Stimulated activated CD4-positive, alpha-beta T cell treated with anti-CD3 and anti-CD28 coated beads, Interleukin-1b, Interleukin-23, amount 100 ng/mL, for 4 hours (primary cell): ENCODE data around the gene FAM162A.
"Not testable (repeated sequence)": the region's sequence is repeated elsewhere in the genome, so short reads cannot be mapped to it uniquely, and the experiment has no call there.

Experiments used
- DNase-seq, 2 donors: peaks; one replicate each; pipeline ENCODE4 v3.0.0-alpha.2; 2020; ENCODE audit warnings: low read depth in 2 of 2

FAM162A gene, protein sequence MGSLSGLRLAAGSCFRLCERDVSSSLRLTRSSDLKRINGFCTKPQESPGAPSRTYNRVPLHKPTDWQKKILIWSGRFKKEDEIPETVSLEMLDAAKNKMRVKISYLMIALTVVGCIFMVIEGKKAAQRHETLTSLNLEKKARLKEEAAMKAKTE

DNA sequence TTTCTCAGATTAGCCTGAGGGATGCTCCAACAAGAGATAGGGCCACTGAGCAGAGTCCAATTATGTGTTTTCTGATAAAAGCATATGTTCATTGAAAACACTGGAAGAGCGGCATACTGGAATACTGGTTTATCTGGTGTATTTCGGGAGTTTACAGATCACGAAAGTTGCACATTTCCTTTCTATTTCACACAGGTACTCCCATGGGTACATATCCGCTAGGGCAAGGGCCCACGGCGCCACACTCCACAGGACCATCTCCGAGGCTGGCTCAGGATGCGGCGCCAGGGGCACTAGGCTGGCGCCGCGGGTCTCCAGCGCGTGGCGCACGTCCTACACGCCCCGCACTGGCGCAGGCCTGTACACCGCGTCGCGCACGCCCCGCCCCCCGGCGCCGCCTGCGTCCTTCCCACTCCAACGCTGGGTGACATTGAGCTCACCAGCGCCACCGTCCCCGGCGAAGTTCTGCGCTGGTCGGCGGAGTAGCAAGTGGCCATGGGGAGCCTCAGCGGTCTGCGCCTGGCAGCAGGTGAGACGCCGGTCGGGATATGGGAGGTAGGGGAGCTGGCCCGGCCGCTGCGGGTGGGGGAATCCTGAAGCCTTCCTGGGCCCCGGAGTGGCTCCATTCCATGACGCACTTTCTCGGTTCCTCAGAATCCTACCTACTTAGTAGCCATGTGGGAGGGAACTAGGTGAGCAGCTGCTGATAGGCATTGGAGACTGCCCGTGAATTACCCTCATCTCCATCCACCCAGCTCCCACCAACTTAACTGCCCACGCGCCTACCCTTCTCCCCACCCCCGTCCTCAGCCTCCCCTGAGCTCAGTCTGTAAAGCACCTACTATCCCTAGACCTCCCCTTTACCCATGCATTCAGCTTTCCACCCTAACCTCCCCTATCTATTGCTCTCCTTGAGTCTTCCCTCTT is at the start of gene FAM162A:
TSS of gene FAM162A (plus strand) at position 412 of the 927 bp plus-strand sequence. CDS start at position 496, 84 bp downstream.
- DNase-seq = peak; percentile 86 to 91

DNA sequence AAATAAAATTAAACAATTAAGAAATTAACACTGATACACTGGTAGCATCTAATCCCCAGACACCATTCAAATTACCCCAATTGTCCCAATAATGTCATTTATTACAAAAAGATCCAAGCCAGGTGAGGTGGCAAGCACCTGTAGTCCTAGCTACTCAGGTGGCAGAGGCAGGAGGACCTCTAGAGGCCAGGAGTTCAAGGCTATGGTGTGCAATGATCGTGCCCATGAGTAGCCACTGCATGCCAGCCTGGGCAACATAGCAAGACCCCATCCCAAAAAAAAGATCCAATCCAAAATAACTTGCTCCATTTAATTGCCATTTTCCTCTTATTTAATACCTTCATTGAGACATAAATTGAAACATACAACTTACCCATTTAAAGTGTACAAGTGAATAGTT is 41.2 kb upstream of the FAM162A start:
- DNase-seq = no peak

DNA sequence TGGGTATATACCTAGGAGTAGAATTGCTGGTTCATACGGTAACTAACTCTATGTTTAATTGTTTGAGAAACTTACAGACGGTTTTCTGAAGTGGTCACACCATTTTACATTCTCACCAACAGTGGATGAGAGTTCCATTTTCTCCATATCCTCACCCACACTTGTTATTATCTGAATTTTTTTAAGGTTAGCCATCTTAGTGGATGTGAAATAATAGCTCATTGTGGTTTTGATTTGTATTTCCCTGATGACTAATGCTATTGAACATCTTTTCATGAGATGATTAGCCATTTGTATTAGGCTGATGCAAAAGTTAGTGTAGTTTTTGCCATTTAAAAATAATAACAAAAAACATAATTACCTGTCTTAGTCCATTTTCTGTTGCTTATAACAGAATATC is 40.3 kb upstream of the FAM162A start:
- no peak for DNase-seq

DNA sequence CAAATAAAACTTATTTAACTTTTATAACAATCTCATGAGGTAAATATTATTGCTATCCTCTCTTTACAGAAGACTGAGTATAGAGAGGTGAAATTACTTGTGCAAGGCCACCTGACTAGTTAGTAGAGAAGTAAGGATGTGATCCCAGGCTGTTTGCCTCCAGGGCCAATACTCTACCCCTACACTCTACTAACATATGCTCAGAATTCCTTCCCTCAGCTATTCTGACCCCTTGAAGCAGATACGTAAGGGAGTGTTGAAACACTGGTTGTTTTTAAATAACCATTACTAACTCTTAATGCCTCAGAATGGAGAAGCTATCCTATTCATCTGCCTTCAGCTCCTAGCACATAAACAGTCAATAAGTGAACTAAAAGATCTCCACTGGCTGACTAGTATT is 34.8 kb upstream of the FAM162A start:
- DNase-seq = no peak

DNA sequence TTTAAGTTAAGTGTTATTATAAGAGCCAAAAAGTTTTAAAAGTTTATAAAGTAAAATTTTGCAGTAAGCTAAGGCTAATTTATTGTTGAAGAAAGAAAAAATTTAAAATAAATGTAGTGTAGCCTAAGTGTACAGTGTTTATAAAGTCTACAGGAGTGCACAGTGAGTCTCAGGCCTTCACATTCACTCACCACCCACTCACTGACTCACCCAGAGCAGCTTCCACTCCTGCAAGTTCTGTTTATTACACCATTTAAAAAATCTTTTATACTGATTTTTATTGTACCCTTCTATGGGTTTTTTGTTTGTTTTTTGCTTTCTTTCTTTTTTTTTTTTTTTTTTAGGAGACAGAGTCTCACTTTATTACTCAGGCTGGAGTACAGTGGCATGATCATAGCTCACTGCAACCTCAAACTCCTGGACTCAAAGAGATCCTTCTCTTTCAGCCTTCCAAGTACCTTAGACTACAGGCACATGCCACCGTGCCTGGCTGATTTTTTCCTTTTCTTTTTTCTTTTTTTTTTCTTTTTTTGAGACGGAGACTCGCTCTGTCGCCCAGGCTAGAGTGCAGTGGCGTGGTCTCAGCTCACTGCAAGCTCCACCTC is 33.1 kb upstream of the FAM162A start:
- no peak for DNase-seq

DNA sequence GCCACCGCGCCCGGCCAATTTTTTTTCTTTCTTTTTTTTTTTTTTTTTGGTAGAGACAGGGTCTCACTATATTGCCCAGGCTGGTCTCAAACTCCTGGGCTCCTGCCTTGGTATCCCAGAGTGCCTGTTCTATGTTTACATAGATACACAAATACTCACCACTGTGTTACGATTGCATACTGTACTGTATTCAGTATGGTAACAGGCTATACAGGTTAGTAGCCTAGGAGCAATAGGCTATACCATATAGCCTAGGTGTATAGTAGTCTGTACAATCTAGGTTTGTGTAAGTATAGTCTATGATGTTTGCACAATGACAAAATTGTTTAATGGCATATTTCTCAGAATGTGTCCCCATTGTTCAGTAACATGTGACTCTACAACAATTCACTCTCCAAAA is 32.4 kb upstream of the FAM162A start:
- DNase-seq = no peak

DNA sequence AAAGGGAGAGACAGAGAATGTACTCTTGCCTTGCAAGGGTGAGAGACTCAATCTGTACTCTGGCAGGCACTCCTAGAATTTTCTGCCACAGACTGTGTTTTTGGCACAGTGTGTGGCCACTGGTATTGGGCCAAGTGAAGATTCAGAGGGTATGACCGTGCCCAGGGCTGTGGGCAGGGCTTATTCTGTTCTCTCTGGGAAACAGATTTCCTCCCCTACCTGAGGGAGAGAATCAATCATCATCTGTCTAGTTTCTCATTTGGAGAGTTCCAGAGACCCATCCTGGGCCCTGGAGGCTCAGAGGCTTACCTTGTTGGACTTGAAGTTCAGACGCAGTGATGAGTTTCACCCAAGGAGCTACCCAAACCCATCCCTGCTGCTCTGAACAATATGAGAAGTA is 30.8 kb upstream of the FAM162A start:
- DNase-seq = no peak

DNA sequence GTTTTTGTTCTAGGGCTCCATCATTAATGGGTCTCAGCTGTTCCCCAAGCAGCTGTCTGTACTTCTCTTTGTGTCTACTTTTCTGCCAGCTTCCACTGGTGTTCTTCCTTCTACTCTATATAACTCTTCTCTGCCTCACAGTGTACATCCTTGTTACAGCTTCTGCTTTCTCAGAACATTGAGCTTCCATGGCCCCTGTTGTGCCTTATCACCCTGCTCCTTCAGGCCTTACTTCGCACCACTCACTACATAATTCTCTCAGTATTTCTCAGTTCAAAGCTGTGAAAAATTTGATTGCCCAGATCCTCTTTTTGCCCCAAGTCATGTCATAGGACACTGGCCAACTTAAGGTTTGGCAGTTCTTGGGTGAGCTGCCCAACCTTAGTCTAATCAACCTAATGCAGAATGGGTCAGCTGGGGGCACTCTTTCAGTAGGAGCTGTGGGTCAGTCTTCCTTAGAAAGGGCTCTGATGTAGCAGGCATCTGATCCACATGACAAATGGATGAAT is 30.0 kb upstream of the FAM162A start:
- DNase-seq = no peak

DNA sequence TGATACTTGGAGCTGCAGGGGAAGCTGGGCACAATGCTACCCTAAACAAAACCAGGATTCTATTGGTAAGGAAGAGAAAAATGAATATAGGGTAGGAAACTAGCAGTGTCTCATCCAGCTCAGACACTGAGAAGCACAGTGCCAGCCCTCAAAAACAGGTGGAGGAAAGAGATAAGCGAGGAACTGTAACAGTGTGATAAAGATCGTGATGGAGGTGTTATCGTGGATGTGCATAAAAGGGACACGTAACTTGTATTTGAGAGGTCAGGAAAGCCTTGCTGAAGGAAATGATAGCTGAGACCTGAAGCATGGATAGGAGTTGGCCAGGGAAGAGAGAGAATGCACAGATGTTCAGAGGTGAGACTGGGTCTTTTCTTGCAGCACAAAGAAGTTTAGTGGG is 28.4 kb upstream of the FAM162A start:
- no peak for DNase-seq

DNA sequence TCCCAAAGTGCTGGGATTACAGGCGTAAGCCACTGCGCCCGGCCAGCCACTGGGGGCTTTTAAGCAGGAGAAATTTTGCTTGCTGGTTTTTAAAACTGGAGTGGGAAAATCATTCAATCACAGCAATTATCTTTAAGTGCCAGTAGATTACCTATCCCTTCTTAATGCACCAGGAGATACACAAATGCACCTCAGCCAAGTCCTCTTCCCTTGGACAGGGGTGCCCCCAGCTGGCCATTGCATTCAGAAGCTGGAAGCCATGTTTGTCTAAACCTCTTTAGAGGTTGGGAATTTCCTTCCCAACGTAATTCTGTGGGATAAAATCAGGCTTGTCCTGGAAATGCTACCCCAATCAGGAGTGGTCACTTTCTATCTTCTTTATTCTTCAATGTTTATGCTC is 27.6 kb upstream of the FAM162A start:
- no peak for DNase-seq

DNA sequence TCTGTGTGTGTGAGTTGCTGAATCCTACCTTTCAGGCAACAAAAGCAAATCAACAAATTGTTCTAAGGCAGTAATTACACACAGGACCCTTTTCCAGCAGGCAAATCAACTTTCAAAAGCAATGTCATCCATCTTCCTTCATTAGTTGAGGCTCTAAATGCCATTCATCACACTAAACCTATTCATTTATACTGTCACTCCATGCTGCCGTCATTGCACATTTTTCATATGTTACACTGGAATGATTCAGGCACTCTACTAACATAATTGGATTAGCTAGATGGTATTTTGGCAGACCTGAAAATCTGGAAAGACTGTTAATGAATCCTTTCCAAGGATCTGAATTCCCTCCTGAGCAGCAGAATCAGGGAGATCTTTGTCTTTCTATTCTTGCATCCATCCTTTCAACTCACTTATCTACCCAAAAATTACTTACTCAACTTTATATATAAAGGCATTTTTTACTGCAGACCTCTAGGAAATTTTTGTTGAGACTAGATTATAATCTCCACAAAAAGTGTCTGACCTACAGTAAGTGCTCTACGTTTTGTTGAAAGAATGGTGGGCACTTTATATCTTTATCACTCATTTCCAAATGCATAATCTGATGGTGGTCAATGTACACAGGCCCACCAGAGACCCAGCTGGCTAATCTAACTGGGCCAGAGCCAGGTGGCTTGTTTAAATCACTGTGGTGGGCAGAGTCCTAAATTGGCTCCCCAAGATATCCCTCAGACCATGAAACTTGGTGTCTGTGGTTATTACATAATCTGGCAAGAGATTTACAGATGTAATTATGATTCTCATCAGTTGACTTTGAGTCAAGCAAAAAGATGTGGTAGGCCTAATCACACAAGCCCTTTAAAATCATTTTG is 25.9 kb upstream of the FAM162A start:
- DNase-seq = no peak

DNA sequence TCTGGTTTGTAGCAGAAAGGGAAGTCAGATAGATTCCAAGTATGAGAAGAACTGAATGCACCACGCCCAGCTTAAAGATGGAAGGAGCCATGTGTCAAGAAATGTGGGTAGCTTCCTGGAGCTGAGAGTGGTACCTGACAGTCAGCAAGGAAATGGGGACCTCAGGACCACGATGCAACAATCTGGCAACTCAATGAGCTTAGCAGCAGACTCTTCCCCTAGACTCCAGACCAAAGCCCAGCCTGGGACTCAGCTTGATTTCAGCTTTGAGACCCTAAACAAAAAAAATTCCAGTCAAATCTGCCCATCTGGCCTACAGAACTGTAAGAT is 25.3 kb upstream of the FAM162A start:
- DNase-seq = no peak

DNA sequence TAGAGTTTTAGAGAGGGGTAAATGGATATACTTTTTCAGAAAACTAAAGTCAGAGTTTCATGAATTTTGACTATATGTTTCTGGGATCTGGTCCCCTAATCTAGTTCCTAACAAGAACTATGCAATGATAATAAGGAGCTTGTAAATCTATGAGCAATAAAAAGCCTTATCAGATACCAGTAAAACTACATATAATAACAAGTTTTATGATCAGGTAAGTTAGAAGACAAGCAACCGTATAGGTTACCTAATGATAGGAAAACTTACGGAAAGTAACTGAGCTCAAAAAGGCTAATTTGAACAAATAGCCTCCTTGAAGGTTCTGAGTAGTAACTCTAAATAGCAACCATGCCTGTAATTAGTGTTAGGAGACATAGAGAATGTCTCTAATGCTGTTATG is 22.0 kb upstream of the FAM162A start:
- no peak for DNase-seq

DNA sequence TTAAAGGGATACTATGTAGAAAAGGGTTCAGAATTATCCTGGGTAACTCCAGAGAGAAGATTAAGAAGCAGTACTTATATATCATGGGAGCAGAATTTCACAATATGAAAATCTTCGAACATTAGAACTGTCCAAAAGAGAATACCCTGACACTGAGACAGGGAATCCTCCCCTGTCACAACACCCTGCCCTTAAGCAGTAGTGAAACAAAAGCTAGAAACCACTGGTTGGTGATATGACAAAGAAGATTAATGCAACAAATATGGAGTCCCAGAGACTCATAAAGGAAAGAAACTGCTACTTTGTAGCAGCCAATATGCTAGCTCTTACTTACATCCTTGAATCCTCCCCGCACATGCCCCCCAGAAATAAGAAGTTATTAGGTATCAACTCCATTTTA is 19.5 kb upstream of the FAM162A start:
- no peak for DNase-seq

DNA sequence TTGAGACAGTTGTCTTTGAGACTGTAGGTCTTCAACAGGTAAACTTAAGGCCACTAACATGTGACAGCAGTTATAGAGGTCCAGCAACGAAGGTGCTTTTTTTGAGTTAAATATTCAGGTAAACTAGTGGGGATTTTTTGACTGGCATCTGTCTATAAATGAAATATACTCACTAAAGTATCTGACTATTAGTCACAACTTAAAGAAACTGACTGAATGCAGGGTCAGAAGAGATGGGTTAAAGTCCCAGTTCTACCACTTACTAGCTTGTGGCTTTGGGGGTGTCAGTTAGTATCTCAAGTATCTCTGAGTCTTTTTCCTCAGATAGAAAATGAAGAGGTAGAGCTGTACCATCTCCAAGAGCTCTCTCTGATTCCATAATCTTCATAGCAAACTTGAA is 18.9 kb upstream of the FAM162A start:
- no peak for DNase-seq

DNA sequence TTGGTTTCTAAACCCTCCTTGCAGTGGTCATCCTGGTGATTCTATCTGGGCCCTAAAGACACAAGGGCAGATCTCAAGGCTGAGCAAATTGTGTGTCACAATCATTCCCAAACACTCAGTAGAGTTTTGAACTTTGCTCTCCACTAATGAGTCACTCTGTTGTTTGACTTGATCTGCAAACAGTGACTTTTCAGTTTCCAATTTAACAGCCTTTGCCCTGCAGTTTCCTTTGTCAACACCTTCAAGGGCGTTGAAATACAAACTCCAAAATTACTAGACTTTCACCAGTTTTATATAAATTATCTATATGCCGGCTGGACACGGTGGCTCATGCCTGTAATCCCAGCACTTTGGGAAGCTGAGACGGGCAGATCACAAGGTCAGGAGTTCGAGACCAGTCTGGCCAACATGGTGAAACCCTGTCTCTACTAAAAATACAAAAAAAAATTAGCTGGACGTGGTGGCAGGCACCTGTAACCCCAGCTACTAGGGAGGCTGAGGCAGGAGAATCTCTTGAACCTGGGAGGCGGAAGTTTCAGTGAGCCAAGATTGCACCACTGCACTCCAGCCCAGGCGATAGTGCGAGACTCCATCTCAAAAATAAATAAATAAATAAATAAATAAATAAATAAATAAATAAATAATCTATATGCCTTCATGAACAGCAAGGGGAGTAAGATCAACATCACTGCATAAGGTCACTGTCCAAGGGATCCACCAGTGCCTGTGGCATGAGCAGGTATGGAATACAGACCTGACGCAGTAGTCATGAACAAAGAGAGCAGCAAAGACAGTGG is 18.2 kb upstream of the FAM162A start:
- DNase-seq = not testable (repeated sequence)

DNA sequence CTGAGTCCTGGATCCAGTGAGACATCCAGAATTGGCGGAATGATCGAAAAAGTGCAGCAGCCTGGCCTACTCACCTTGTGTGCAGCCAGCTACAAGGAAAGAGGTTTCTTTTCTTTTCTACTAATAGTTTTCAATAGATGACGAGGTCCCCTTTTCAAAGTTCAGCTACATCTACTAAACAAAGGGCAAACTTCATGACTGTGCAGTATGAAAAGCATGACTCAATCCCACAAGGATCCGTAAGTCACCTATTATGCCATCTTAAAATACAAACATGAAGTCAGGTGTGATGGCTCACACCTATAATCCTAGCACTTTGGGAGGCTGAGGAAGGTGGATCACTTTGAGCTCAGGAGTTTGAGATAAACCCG is 17.6 kb upstream of the FAM162A start:
- DNase-seq = no peak

DNA sequence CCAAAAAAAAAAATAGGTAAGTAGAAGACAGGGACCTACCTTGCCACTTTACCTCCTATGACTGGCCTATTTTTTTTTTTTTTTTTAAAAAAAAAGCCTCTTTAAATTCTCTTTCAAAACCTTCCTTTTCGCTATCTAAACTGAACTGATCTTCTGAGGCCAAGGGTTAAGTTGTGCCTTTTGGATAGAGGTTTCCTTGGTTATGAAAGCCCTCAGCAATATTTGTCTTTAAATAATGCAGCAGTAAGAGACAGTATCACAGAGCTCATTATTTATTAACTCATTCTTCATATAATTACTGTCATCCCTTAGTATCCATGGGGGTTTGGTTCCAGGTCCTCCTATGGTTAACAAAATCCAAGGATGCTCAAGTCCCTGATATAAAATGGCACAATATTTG is 9.9 kb upstream of the FAM162A start:
- no peak for DNase-seq

DNA sequence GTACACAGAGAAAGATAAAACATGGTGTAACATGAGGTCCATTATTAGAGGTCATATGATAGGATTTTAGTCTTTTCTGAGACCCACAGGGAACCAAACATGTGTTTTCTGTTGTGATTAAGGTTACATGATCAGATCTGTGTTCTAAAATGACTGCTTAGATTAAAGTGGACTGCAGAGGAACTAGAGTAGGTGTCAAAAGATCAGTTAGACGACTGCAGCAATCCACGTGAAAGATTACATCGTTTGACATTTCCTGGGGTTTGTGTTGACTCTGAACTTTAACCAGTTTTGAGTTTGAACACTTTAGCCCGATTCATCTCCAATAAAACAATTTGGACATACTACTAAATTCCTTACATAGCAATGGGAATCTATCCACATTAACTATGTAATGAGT is 6.0 kb upstream of the FAM162A start:
- DNase-seq = no peak

DNA sequence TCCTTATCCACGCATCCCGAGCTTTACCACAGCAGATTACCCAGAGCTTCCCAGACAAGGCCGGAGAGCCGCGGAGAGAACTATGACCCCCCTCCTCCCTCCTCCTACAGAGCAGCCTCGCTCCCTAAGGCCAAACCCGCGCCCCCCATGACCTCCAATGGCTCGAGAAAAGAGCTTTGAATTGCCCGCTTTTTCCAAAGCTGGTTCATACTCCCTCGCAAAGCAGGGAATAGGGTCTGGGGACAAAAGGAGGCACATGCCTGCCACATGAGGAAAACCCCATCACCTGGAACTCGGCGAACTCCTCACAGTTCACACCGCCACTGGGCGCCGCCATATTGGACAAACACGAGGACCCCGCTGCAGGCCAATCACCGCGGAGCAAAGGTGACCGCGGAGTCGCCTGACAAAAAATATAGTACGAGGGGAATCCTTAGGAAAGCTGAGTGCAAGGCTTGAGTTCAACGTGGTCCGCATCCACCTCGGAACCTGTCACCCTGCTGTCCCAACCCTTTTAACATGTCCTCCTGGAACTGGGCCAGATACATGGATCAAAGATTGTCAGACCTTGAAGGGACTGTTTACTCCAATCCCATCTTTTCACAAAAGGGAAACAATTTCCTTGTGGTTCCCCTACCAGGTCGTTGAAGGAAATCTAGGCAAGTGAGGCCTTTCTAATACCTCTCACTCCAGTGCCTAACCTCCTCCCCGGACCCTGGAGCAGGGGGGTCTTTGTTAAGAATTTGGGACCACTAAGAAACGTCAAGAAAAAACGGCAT is 905 bp upstream of the FAM162A start, which contains the start of gene MIX23:
TSS of gene MIX23 (minus strand) at position 344 of the 779 bp plus-strand sequence. CDS start at position 337, 7 bp downstream.
- peak; percentile 73 to 80 for DNase-seq
